SK-N-SH treated with all-trans-retinoic acid at 6 μM for 48 hours (cell line): Measurements from ENCODE around the gene PTER.

ENCODE experiments used
- ATAC-seq: fragments of 200-7000 bp; cut with Tn5 transposase; 3 replicates; pipeline ENCODE4 v1.9.1; 2020; ENCODE audit warnings: mild to moderate bottlenecking, moderate library complexity
- ARNTL ChIP-seq: fragments of 450-650 bp; formaldehyde crosslinking; IDR thresholded peaks from 2 replicates; pipeline ENCODE4 v1.5.0; 2020; ENCODE audit warnings: low read depth, mild to moderate bottlenecking, moderate library complexity, borderline replicate concordance
- BACH2 ChIP-seq: fragments of 250-450 bp; sonication (Bioruptor Pico); IDR thresholded peaks from 2 replicates; pipeline ENCODE4 v1.9.0; 2021; ENCODE audit warnings: mild to moderate bottlenecking, borderline replicate concordance
- CSDC2 ChIP-seq: fragments of 250-450 bp; sonication (Bioruptor Pico); IDR thresholded peaks from 2 replicates; pipeline ENCODE4 v1.5.0; 2020; ENCODE audit warnings: mild to moderate bottlenecking, moderate library complexity
- ESRRG ChIP-seq: fragments of 250-450 bp; sonication (Bioruptor Pico); IDR thresholded peaks from 2 replicates; pipeline ENCODE4 v1.6.1; 2021; ENCODE audit warnings: mild to moderate bottlenecking
- GLIS3 ChIP-seq: fragments of 250-450 bp; sonication (Bioruptor Pico); IDR thresholded peaks from 2 replicates; pipeline ENCODE4 v1.5.0; 2020; ENCODE audit warnings: mild to moderate bottlenecking, moderate library complexity
- PPARA ChIP-seq: fragments of 250-450 bp; sonication (Bioruptor Pico); IDR thresholded peaks from 2 replicates; pipeline ENCODE4 v1.5.0; 2020; ENCODE audit warnings: mild to moderate bottlenecking, borderline replicate concordance
- RARB ChIP-seq: fragments of 250-450 bp; sonication (Bioruptor Pico); IDR thresholded peaks from 2 replicates; pipeline ENCODE4 v1.8.0; 2021; ENCODE audit warnings: mild to moderate bottlenecking, moderate library complexity
- SNAI2 ChIP-seq: fragments of 250-450 bp; sonication (Bioruptor Pico); IDR thresholded peaks from 2 replicates; pipeline ENCODE4 v1.5.0; 2020; ENCODE audit warnings: mild to moderate bottlenecking, moderate library complexity
- TCF4 ChIP-seq: fragments of 250-450 bp; sonication (Bioruptor Pico); IDR thresholded peaks from 2 replicates; pipeline ENCODE4 v1.8.0; 2021; ENCODE audit warnings: mild to moderate bottlenecking, moderate library complexity, borderline replicate concordance
- TOX ChIP-seq: fragments of 250-450 bp; sonication (Bioruptor Pico); IDR thresholded peaks from 2 replicates; pipeline ENCODE4 v1.8.0; 2021; ENCODE audit warnings: mild to moderate bottlenecking, moderate library complexity, borderline replicate concordance
- ZFP3 ChIP-seq: fragments of 250-450 bp; sonication (Bioruptor Pico); IDR thresholded peaks from 2 replicates; pipeline ENCODE4 v1.5.0; 2020; ENCODE audit warnings: mild to moderate bottlenecking, moderate library complexity
- ZNF565 ChIP-seq: fragments of 450-650 bp; formaldehyde crosslinking; conservative IDR thresholded peaks from 2 replicates; pipeline ENCODE4 v1.5.0; 2020; ENCODE audit warnings: low read depth, mild to moderate bottlenecking, moderate library complexity
- ZNF70 ChIP-seq: fragments of 450-650 bp; formaldehyde crosslinking; IDR thresholded peaks from 2 replicates; pipeline ENCODE4 v1.5.0; 2020; ENCODE audit warnings: mild to moderate bottlenecking, moderate library complexity
- ZNF8 ChIP-seq: fragments of 450-650 bp; formaldehyde crosslinking; IDR thresholded peaks from 2 replicates; pipeline ENCODE4 v1.5.0; 2020; ENCODE audit warnings: mild to moderate bottlenecking, moderate library complexity
- TF ChIP-seq, protein P1 (sequence below): fragments of 250-450 bp; sonication (Bioruptor Pico); IDR thresholded peaks from 2 replicates; pipeline ENCODE4 v1.5.0; 2020; ENCODE audit warnings: mild to moderate bottlenecking, moderate library complexity
- TF ChIP-seq, protein P2 (sequence below): fragments of 250-450 bp; sonication (Bioruptor Pico); IDR thresholded peaks from 2 replicates; pipeline ENCODE4 v1.5.1; 2021; ENCODE audit warnings: mild to moderate bottlenecking, moderate library complexity
- TF ChIP-seq, protein P3 (sequence below): fragments of 250-450 bp; sonication (Bioruptor Pico); IDR thresholded peaks from 2 replicates; pipeline ENCODE4 v1.5.1; 2020; ENCODE audit warnings: low read depth, mild to moderate bottlenecking, moderate library complexity
- TF ChIP-seq, protein P4 (sequence below): fragments of 250-450 bp; sonication (Bioruptor Pico); IDR thresholded peaks from 2 replicates; pipeline ENCODE4 v1.8.0; 2020; ENCODE audit warnings: mild to moderate bottlenecking, moderate library complexity, borderline replicate concordance
- TF ChIP-seq, protein P5 (sequence below): fragments of 250-450 bp; sonication (Bioruptor Pico); IDR thresholded peaks from 2 replicates; pipeline ENCODE4 v1.8.0; 2021; ENCODE audit warnings: low read depth, mild to moderate bottlenecking, moderate library complexity, borderline replicate concordance

Gene PTER

DNA sequence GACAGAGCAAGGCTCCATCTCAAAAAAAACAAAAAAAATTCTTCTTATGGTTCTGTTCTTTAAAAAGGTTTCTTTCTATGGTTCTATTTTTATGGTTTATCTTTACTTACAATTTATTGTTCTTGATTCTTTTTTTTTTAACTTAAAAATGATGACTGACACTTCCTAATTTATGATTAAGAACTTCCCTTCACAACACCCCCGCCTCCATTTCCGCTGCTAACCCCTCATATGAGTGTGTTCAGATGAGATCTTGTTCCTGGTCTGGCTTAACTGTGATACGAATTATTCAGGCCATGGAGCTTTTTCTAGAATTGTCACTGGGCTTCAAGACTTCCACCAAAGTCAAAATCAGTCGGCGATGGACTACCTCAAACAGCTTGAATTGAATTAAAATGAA is 33.9 kb downstream of the PTER start:
- ATAC-seq, result no peak
- TF ChIP-seq, protein P1, sequence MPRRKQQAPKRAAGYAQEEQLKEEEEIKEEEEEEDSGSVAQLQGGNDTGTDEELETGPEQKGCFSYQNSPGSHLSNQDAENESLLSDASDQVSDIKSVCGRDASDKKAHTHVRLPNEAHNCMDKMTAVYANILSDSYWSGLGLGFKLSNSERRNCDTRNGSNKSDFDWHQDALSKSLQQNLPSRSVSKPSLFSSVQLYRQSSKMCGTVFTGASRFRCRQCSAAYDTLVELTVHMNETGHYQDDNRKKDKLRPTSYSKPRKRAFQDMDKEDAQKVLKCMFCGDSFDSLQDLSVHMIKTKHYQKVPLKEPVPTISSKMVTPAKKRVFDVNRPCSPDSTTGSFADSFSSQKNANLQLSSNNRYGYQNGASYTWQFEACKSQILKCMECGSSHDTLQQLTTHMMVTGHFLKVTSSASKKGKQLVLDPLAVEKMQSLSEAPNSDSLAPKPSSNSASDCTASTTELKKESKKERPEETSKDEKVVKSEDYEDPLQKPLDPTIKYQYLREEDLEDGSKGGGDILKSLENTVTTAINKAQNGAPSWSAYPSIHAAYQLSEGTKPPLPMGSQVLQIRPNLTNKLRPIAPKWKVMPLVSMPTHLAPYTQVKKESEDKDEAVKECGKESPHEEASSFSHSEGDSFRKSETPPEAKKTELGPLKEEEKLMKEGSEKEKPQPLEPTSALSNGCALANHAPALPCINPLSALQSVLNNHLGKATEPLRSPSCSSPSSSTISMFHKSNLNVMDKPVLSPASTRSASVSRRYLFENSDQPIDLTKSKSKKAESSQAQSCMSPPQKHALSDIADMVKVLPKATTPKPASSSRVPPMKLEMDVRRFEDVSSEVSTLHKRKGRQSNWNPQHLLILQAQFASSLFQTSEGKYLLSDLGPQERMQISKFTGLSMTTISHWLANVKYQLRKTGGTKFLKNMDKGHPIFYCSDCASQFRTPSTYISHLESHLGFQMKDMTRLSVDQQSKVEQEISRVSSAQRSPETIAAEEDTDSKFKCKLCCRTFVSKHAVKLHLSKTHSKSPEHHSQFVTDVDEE (CRISPR knock-in tag), result no peak
- TF ChIP-seq SNAI2, result no peak
- TF ChIP-seq ZNF8 (CRISPR knock-in tag), result no peak
- TF ChIP-seq PPARA (CRISPR knock-in tag), result no peak
- TF ChIP-seq, protein P2, sequence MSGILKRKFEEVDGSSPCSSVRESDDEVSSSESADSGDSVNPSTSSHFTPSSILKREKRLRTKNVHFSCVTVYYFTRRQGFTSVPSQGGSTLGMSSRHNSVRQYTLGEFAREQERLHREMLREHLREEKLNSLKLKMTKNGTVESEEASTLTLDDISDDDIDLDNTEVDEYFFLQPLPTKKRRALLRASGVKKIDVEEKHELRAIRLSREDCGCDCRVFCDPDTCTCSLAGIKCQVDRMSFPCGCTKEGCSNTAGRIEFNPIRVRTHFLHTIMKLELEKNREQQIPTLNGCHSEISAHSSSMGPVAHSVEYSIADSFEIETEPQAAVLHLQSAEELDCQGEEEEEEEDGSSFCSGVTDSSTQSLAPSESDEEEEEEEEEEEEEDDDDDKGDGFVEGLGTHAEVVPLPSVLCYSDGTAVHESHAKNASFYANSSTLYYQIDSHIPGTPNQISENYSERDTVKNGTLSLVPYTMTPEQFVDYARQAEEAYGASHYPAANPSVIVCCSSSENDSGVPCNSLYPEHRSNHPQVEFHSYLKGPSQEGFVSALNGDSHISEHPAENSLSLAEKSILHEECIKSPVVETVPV (CRISPR knock-in tag), result no peak
- TF ChIP-seq ZNF70 (CRISPR knock-in tag), result no peak
- no peak for TF ChIP-seq ESRRG (CRISPR knock-in tag)
- TF ChIP-seq, protein P3, sequence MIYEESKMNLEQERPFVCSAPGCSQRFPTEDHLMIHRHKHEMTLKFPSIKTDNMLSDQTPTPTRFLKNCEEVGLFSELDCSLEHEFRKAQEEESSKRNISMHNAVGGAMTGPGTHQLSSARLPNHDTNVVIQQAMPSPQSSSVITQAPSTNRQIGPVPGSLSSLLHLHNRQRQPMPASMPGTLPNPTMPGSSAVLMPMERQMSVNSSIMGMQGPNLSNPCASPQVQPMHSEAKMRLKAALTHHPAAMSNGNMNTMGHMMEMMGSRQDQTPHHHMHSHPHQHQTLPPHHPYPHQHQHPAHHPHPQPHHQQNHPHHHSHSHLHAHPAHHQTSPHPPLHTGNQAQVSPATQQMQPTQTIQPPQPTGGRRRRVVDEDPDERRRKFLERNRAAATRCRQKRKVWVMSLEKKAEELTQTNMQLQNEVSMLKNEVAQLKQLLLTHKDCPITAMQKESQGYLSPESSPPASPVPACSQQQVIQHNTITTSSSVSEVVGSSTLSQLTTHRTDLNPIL (CRISPR knock-in tag), result no peak
- no peak for TF ChIP-seq ZFP3 (CRISPR knock-in tag)
- TF ChIP-seq, protein P4, sequence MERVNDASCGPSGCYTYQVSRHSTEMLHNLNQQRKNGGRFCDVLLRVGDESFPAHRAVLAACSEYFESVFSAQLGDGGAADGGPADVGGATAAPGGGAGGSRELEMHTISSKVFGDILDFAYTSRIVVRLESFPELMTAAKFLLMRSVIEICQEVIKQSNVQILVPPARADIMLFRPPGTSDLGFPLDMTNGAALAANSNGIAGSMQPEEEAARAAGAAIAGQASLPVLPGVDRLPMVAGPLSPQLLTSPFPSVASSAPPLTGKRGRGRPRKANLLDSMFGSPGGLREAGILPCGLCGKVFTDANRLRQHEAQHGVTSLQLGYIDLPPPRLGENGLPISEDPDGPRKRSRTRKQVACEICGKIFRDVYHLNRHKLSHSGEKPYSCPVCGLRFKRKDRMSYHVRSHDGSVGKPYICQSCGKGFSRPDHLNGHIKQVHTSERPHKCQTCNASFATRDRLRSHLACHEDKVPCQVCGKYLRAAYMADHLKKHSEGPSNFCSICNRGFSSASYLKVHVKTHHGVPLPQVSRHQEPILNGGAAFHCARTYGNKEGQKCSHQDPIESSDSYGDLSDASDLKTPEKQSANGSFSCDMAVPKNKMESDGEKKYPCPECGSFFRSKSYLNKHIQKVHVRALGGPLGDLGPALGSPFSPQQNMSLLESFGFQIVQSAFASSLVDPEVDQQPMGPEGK (CRISPR knock-in tag), result no peak
- no peak for TF ChIP-seq ARNTL (CRISPR knock-in tag)
- TF ChIP-seq GLIS3 (CRISPR knock-in tag), result no peak

DNA sequence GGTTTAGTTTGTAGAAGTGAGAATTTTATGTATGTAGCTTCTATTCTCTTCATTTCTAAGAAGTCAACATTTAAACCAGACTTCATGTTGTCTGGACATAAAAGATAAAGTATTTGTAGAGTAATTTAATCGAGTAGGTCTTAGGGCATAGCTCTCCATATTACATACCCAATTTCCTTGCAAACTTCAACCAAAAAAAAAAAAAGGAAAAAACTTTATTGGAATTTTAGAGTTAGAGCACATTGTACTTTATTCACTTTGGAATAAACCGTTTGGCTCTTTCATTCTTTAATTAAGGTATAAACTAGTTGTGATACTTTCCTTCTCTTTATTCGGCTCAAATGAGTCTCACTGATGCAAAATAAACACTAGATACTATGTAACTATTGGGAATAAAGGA is 36.0 kb downstream of the PTER start:
- no peak for ATAC-seq
- no peak for TF ChIP-seq ZNF70 (CRISPR knock-in tag)
- no peak for TF ChIP-seq CSDC2 (CRISPR knock-in tag)

DNA sequence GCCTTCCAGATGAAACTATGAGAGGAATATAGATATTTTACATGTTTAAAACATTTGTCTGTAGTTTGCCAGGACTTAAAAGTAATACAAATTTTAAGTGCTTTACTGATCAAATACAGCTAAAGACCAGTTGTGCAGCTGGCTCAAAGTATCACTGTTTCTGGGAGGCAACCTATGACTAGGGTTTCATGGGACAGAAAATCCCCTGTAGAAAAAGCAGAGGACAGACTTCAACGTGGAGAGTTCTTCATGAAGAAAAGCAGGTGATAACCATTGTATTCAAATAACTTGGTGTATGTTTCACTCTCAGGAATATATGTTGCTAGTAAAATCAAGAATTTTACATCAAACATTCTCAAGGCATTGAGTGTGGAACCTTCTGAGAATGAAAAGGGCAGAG is 40.9 kb downstream of the PTER start:
- TF ChIP-seq TCF4 (CRISPR knock-in tag), result no peak
- TF ChIP-seq, protein P3 (CRISPR knock-in tag), result no peak
- TF ChIP-seq BACH2 (CRISPR knock-in tag), result no peak
- no peak for TF ChIP-seq RARB (CRISPR knock-in tag)
- no peak for TF ChIP-seq TOX
- no peak for TF ChIP-seq CSDC2 (CRISPR knock-in tag)
- TF ChIP-seq, protein P4 (CRISPR knock-in tag), result no peak
- TF ChIP-seq, protein P1 (CRISPR knock-in tag), result no peak
- TF ChIP-seq, protein P5, sequence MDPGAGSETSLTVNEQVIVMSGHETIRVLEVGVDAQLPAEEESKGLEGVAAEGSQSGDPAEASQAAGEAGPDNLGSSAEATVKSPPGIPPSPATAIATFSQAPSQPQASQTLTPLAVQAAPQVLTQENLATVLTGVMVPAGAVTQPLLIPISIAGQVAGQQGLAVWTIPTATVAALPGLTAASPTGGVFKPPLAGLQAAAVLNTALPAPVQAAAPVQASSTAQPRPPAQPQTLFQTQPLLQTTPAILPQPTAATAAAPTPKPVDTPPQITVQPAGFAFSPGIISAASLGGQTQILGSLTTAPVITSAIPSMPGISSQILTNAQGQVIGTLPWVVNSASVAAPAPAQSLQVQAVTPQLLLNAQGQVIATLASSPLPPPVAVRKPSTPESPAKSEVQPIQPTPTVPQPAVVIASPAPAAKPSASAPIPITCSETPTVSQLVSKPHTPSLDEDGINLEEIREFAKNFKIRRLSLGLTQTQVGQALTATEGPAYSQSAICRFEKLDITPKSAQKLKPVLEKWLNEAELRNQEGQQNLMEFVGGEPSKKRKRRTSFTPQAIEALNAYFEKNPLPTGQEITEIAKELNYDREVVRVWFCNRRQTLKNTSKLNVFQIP (CRISPR knock-in tag), result no peak
- TF ChIP-seq ZNF565, result no peak
- TF ChIP-seq GLIS3 (CRISPR knock-in tag), result no peak
- ATAC-seq, result no peak
